RWPE1 (cell line): ENCODE measurements around the gene CYTH1.

Source experiments
- CTCF ChIA-PET: fragments of 350-600 bp; sonication (Branson Sonifier 250); formaldehyde crosslinking; extraction: SDS; loops from one replicate; lab custom pipeline; 2021; lab: Yijun Ruan, JAX
- POLR2A ChIA-PET: fragments of 400-600 bp; formaldehyde crosslinking; extraction: SDS; loops from one replicate; lab custom pipeline; 2020; ENCODE audit warnings: antibody characterized with exemption; ENCODE audit not compliant: low non-redundant PET; lab: Yijun Ruan, JAX
- DNase-seq: peaks from one replicate; pipeline ENCODE4 v3.0.0; 2012; ENCODE audit warnings: low spot score
- H3K27ac ChIP-seq: fragments of 450-650 bp; 2 replicates; pipeline ENCODE4 v1.5.1; 2017
- CTCF ChIP-seq: fragments of 450-650 bp; conservative IDR thresholded peaks from 2 replicates; pipeline ENCODE4 v1.5.1; 2017; ENCODE audit warnings: low read depth, mild to moderate bottlenecking

Gene CYTH1

GRCh38 chr17:78647032-78647431, 135.0 kb downstream of the CYTH1 start:
- ChIA-PET POLR2A (no interaction called here), CTCF (no interaction called here)
- no peak overlapping the region for H3K27ac ChIP-seq
- TF ChIP-seq CTCF: no peak
- no peak for DNase-seq

GRCh38 chr17:78645421-78646295, 136.4 kb downstream of the CYTH1 start:
- no peak overlapping the region for H3K27ac ChIP-seq
- TF ChIP-seq CTCF: no peak
- ChIA-PET POLR2A (no interaction called here), CTCF (interaction anchor here (0.7 kb wide), 1 partner anchor 223 kb away, joined by 3 read pairs; no protein-coding TSS in a partner anchor)
- peak; percentile 35 for DNase-seq

DNA sequence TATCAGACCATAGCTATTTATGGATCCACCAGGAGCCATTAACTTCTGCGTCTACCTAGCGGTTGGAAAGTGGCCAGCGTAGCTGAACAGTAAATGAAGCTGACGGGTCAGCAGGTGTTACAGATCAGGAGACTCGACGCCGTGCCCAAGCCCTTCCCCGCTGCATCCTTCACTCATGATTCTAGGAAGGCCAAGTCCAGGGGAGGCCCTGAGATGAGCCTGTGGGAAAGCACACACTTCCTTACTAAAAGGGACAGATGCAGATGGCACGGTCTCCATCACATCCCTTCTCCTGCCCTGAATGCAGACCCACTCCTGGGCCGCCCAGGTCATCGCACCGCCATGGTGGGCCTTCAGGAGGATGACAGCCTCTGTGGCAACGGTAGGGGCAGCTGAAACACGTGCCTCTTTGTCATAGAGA, 137.1 kb downstream of the CYTH1 start:
- DNase-seq: no peak
- TF ChIP-seq CTCF: no peak
- CTCF ChIA-PET: no interaction called here
- POLR2A ChIA-PET: no interaction called here
- no peak overlapping the region for H3K27ac ChIP-seq

DNA sequence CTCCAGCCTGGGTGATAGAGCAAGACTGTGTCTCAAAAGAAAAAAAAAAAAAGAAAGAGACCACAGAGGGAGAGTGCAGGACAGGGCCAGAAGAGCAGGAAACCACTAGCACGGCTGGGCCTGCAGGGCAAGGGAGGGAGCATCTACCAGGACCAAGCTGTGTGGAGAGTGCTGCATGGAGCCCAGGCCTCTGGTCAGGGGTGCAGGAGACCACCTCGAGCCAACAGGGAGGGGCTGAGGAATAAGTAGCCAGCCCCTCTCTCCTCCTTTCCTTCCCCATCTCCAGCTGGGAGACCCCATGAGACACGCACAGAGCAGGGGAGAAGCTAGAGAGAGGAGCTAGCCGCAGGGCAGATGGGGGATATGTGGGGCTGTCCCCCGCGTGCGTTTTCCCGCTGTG, 137.8 kb downstream of the CYTH1 start:
- no peak for DNase-seq
- no peak overlapping the region for H3K27ac ChIP-seq
- POLR2A ChIA-PET: no interaction called here
- CTCF ChIA-PET: no interaction called here
- no peak for TF ChIP-seq CTCF

- no peak for DNase-seq
- POLR2A ChIA-PET: no interaction called here
- CTCF ChIA-PET: interaction anchor here (0.6 to 0.7 kb wide), 3 partner anchors 18 to 1414 kb away, joined by 3 to 5 read pairs (median 3); no protein-coding TSS in a partner anchor
- H3K27ac ChIP-seq: no peak overlapping the region
- no peak for TF ChIP-seq CTCF
These were observed 138.7 kb downstream of the CYTH1 start for GRCh38 chr17:78643326-78643725.

GRCh38 chr17:78642707-78643106, 139.4 kb downstream of the CYTH1 start:
- no peak for TF ChIP-seq CTCF
- no peak for DNase-seq
- CTCF ChIA-PET: no interaction called here
- no peak overlapping the region for H3K27ac ChIP-seq
- POLR2A ChIA-PET: no interaction called here
